Uterus (tissue), 2 donors: ENCODE results near the gene ZNF821.

Experiments used
- CTCF ChIP-seq, 4 experiments: fragments of 200-600 bp in 2 of 4; fragments of 450-650 bp in 2 of 4; sonication (generic) in 2 of 4; IDR thresholded peaks; one replicate each; pipeline ENCODE4 v1.5.1; 2016 to 2019; ENCODE audit warnings: antibody characterized with exemption in 4 of 4, mild to moderate bottlenecking in 2 of 4, moderate library complexity in 1 of 4
- POLR2A ChIP-seq, 2 donors: fragments of 450-650 bp; IDR thresholded peaks; one replicate each; pipeline ENCODE4 v1.6.1; 2016; ENCODE audit warnings: antibody characterized with exemption in 2 of 2, mild to moderate bottlenecking in 1 of 2, moderate library complexity in 1 of 2

- TF ChIP-seq CTCF (IDR thresholded peaks at IDR 0.05) (no peak), POLR2A (IDR thresholded peaks at IDR 0.05) (no peak)
Observed at GRCh38 chr16:71931001-71931400, 47.0 kb upstream of the ZNF821 start.
